ENCODE measurements around the gene IFT88.

DNA sequence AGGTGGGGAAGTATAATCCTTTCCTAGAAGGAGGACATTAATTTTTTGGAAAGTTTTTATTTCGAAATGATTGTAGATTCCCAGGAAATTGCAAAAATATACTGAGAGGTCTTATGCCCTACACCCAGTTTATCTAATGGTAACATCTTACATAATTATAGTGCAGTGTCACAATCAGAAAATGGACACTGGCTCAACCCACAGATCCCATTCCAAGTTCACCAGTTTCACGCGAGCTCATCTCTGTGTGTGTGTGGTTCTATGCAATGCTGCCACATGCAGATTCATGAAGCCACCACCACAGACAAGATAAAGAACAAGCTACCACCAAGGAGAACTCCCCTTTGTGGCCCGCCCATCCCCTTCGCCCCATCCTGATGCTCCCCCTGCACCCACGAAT is 160.9 kb downstream of the IFT88 start:
- TF ChIP-seq POLR2AphosphoS5 (IDR thresholded peaks at IDR 0.05; ENCODE audit: low read depth, low read length) (no peak), POLR2A (IDR thresholded peaks at IDR 0.05; ENCODE audit: low read depth, low read length) (no peak), TAF1 (IDR thresholded peaks at IDR 0.05; ENCODE audit: borderline replicate concordance, low read depth, low read length) (no peak)
